Ishikawa (cell line): Measurements from ENCODE around the gene PPM1L.

ENCODE experiments used
- CEBPB ChIP-seq: IDR thresholded peaks from 2 replicates; pipeline ENCODE4 v1.6.1; 2012
- CREB1 ChIP-seq: IDR thresholded peaks from 2 replicates; pipeline ENCODE4 v1.6.1; 2012; ENCODE audit warnings: low read depth
- EGR1 ChIP-seq: IDR thresholded peaks from 2 replicates; pipeline ENCODE4 v1.6.1; 2012
- EP300 ChIP-seq: IDR thresholded peaks from 2 replicates; pipeline ENCODE4 v1.6.1; 2012; ENCODE audit warnings: borderline replicate concordance
- FOXM1 ChIP-seq: IDR thresholded peaks from 2 replicates; pipeline ENCODE4 v1.6.1; 2012; ENCODE audit warnings: low read depth, borderline replicate concordance
- NFIC ChIP-seq: IDR thresholded peaks from 2 replicates; pipeline ENCODE4 v1.6.1; 2012
- RAD21 ChIP-seq: IDR thresholded peaks from 2 replicates; pipeline ENCODE4 v1.6.1; 2012; ENCODE audit warnings: low read depth
- TAF1 ChIP-seq: IDR thresholded peaks from 2 replicates; pipeline ENCODE4 v1.6.1; 2012; ENCODE audit warnings: low read depth, mild to moderate bottlenecking
- TCF12 ChIP-seq: IDR thresholded peaks from 2 replicates; pipeline ENCODE4 v1.6.1; 2012; ENCODE audit warnings: low read depth
- TEAD4 ChIP-seq: IDR thresholded peaks from 2 replicates; pipeline ENCODE4 v1.6.1; 2012
- YY1 ChIP-seq: IDR thresholded peaks from 2 replicates; pipeline ENCODE4 v1.6.1; 2012; ENCODE audit warnings: low read depth
- ZBTB7A ChIP-seq: IDR thresholded peaks from 2 replicates; pipeline ENCODE4 v1.6.1; 2012; ENCODE audit warnings: low read depth
- TF ChIP-seq, protein P1 (sequence below): IDR thresholded peaks from 2 replicates; pipeline ENCODE4 v1.6.1; 2012; ENCODE audit warnings: low read depth, mild to moderate bottlenecking
- TF ChIP-seq, protein P2 (sequence below): IDR thresholded peaks from 2 replicates; pipeline ENCODE4 v1.6.1; 2012
- TF ChIP-seq, protein P3 (sequence below): IDR thresholded peaks from 2 replicates; pipeline ENCODE4 v1.6.1; 2012

The PPM1L gene

DNA sequence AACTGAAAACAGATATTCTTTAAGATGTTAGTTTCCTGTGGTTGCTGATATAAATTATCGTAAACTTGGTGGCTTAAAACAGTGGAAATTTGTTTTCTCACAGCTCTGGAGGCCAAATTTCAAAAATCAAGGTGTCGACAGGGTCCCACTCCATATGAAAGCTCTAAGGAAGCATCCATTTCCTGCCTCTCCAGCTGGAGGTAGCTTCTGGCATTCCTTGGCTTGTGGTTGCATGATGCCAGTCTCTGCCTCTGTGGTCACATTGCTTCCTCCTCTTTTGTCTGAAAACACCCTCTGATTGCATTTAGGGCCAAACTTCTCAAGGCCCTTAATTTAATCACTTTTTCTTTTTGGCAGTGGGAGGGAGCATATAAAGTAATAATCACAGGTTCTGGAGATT lies 96.8 kb downstream of the PPM1L start:
- TF ChIP-seq CREB1 (no peak), RAD21 (no peak), EGR1 (no peak), TEAD4 (no peak), YY1 (no peak), TAF1 (no peak), CEBPB (no peak), EP300 (no peak), ZBTB7A (no peak), TCF12 (no peak), FOXM1 (no peak), NFIC (no peak)
- TF ChIP-seq, protein P1, sequence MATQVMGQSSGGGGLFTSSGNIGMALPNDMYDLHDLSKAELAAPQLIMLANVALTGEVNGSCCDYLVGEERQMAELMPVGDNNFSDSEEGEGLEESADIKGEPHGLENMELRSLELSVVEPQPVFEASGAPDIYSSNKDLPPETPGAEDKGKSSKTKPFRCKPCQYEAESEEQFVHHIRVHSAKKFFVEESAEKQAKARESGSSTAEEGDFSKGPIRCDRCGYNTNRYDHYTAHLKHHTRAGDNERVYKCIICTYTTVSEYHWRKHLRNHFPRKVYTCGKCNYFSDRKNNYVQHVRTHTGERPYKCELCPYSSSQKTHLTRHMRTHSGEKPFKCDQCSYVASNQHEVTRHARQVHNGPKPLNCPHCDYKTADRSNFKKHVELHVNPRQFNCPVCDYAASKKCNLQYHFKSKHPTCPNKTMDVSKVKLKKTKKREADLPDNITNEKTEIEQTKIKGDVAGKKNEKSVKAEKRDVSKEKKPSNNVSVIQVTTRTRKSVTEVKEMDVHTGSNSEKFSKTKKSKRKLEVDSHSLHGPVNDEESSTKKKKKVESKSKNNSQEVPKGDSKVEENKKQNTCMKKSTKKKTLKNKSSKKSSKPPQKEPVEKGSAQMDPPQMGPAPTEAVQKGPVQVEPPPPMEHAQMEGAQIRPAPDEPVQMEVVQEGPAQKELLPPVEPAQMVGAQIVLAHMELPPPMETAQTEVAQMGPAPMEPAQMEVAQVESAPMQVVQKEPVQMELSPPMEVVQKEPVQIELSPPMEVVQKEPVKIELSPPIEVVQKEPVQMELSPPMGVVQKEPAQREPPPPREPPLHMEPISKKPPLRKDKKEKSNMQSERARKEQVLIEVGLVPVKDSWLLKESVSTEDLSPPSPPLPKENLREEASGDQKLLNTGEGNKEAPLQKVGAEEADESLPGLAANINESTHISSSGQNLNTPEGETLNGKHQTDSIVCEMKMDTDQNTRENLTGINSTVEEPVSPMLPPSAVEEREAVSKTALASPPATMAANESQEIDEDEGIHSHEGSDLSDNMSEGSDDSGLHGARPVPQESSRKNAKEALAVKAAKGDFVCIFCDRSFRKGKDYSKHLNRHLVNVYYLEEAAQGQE: no peak
- TF ChIP-seq, protein P2, sequence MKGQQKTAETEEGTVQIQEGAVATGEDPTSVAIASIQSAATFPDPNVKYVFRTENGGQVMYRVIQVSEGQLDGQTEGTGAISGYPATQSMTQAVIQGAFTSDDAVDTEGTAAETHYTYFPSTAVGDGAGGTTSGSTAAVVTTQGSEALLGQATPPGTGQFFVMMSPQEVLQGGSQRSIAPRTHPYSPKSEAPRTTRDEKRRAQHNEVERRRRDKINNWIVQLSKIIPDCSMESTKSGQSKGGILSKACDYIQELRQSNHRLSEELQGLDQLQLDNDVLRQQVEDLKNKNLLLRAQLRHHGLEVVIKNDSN: no peak
- TF ChIP-seq, protein P3, sequence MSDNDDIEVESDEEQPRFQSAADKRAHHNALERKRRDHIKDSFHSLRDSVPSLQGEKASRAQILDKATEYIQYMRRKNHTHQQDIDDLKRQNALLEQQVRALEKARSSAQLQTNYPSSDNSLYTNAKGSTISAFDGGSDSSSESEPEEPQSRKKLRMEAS: no peak

DNA sequence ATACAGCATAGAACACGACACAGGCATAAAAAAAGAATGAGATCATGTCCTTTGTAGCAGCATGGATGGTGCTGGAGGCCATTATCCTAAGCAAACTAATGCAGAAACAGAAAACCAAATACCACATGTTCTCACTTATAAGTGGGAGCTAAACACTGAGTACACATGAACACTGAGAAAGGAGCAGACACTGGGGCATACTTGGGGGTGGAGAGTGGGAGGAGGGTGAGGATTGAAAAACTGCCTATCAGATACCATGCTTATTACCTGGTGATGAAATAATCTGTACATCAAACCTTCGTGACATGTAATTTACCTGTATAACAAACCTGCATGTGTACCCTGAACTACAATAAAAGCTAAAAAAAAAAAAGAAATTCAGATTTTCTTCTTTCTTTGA lies 100.4 kb downstream of the PPM1L start:
- TF ChIP-seq TAF1 (no peak), ZBTB7A (no peak), CREB1 (no peak), EGR1 (no peak), TEAD4 (no peak), CEBPB (no peak), FOXM1 (no peak), NFIC (no peak), TCF12 (no peak)
- TF ChIP-seq, protein P1: no peak
- TF ChIP-seq, protein P3: no peak

DNA sequence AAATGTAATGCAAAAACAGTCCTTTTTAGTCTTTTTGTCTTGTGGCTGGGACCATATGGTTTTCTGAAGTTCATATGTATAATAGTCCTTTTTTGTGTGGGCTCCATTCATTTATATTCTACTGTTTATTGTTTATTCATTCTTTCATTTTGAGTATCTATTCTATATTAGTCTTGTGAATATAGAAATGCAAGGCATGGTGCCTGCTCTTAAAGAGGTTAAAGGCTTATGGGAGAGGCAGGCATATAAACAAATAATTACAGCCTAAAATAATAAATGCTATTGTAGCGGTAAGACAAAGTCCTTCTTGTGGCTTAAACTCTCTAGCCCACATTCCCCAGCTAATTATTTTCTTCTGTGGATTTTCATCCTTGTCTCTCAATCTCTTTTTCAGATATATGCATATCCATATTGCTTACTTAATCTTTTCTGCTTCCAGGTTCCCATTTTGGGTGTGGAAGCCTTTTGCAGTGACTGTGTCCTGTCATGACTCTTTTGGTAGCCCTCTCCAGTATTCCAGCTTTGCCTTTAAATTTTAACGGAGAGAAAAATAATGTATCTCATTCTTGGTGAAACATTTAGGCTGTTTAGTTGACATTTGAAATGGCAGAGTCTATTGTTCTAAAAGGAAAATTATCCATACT lies 101.6 kb downstream of the PPM1L start:
- TF ChIP-seq YY1 (no peak), EP300 (no peak), TCF12 (no peak), CEBPB (no peak), EGR1 (no peak), TAF1 (no peak), CREB1 (no peak), FOXM1 (no peak), TEAD4 (no peak), NFIC (no peak), ZBTB7A (no peak), RAD21 (no peak)
- TF ChIP-seq, protein P1: no peak
- TF ChIP-seq, protein P2: no peak
- TF ChIP-seq, protein P3: no peak

DNA sequence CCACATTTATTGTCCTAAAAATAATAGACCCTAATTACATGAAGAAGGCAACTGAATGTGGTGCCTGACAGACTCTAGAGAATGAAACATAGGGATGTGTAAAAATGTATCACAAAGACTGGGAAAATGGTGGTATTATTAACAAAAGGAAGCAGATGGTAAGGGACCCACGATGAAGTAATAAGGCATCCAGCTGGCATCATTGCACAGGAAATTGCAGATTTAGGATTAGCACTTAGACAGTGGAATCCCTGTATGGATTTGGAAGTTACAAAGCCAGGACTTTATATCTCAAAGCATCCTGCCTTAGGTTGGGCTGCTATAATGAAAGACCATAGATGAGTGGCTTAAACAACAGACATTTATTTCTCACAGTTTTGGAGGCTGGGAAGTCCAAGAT lies 104.3 kb downstream of the PPM1L start:
- TF ChIP-seq, protein P3: no peak
- TF ChIP-seq, protein P1: no peak
- TF ChIP-seq ZBTB7A: no peak
- no peak for TF ChIP-seq TCF12
- TF ChIP-seq EP300: no peak
- TF ChIP-seq TEAD4: no peak
- no peak for TF ChIP-seq CEBPB
- TF ChIP-seq NFIC: no peak
- TF ChIP-seq CREB1: no peak
- TF ChIP-seq, protein P2: no peak
- no peak for TF ChIP-seq FOXM1
- TF ChIP-seq TAF1: no peak
- no peak for TF ChIP-seq YY1
- no peak for TF ChIP-seq RAD21
